ENCODE measurements around the gene DLL4. TPM values are rescaled to one million over a fixed set of nuclear protein-coding genes. Genes with fewer than 3 reads are reported as not detected.
A peak's percentile ranks its signal among the peaks of the same experiment; 100 is the strongest.

Gene DLL4
- total RNA-seq, 1 donor from 2014 or later, result 33.3 TPM

DNA sequence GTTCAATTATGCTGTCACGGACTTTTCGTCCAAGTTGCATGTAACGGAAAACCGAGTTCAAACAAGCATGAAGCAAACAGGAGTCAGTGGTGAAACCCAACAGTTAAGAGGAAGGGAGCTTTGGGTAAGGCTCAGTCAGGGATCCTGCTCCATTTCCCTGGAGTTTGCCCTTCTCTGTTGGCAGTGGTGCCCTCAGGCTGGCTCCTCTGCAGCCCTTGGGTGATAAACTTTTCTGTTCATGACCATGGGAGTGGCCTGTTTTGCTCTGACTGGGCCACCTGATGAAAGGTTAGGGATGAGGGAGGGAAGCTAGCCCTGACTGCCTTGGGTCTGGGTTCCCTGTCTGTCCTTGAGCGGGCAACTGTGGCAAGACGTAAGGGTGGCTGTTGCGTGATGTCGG lies 40.2 kb downstream of the DLL4 start:
- intact Hi-C loops (cut with DNase I), result no loop called here
- ATAC-seq, result no peak
- no peak for DNase-seq (ENCODE audit: low spot score)

DNA sequence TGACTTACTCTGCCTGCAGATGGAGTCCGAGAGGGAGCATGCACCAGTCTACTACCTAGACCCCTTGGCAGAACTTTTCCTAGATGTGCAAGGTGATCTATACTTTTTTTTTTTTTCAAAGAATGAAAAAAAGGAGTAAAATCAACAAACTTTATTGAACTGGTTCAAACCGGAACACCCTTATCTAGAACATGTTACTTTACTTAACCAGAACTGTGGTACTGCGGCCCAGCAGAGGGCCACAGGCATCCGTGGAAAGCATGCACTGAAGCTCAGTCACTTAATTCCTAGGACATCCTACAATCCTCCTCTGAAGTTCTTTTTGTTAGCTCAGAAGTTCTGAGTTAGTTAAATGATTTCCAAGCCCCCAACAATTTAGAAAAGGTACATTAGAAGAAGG lies 45.7 kb downstream of the DLL4 start:
- DNase-seq (ENCODE audit: low spot score), result no peak
- ATAC-seq, result no peak
- intact Hi-C loops (cut with DNase I), result no loop called here

GRCh38 chr15:40976819-40977218 lies 47.7 kb downstream of the DLL4 start:
- DNase-seq (ENCODE audit: low spot score) (no peak), ATAC-seq (no peak)
- intact Hi-C loops (cut with DNase I), result no loop called here

- no peak for ATAC-seq
- intact Hi-C loops (cut with DNase I), result no loop called here
- DNase-seq (ENCODE audit: low spot score), result no peak
Observed at GRCh38 chr15:40978141-40978540, 49.0 kb downstream of the DLL4 start.

DNA sequence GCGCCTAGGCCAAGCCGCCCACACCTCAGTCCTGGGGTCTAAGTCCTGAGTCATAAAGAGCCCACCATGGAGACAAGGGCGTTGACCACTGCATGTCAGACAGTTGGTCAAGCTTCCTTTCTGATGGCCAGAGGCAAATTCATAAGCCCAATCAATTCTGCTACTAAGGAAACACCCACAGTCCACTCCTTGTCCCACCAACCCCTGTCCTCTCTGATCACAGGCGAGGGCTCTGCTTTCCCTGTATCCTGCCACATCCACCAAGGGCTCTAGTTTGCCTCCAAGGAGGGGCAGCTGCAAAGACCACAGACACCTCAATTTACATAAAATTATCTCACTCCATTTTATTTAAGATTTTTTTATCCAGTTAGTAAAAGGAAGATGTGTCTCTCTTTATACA lies 49.4 kb downstream of the DLL4 start:
- ATAC-seq (no peak), DNase-seq (ENCODE audit: low spot score) (no peak)
- intact Hi-C loops (cut with DNase I), result no loop called here

DNA sequence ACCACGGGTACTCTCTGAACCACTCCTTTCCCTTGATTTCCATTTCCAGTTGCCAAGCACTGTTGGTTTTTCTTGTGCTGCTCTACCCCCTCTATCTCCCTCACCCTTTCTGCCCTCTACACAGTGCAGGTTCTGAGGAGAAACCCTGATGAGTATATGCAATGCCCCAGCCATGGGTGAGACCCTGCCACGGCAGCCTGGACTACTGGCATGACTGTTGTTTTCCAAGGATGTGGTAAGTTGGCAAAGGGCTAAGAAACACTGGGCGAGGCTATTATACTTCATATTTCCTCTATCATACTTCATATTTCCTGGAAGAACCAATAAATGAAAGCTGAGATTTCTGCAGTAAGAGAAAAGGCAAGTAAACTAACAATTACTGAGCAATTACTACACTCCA lies 52.0 kb downstream of the DLL4 start:
- no peak for DNase-seq (ENCODE audit: low spot score)
- intact Hi-C loops (cut with DNase I), result no loop called here
- no peak for ATAC-seq

GRCh38 chr15:40982855-40983254 lies 53.7 kb downstream of the DLL4 start:
- intact Hi-C loops (cut with DNase I), result no loop called here
- no peak for DNase-seq (ENCODE audit: low spot score)
- ATAC-seq, result no peak

GRCh38 chr15:40984406-40984805 lies 55.3 kb downstream of the DLL4 start:
- intact Hi-C loops (cut with DNase I), result no loop called here

GRCh38 chr15:40984964-40985363 lies 55.8 kb downstream of the DLL4 start:
- intact Hi-C loops (cut with DNase I), result no loop called here
- DNase-seq (ENCODE audit: low spot score) (no peak), ATAC-seq (no peak)

More at GRCh38 chr15:40984406-40984805, 55.3 kb downstream of the DLL4 start:
- ATAC-seq (no peak), DNase-seq (ENCODE audit: low spot score) (no peak)

- no peak for DNase-seq (ENCODE audit: low spot score)
- ATAC-seq, result peak; percentile 49
- intact Hi-C loops (cut with DNase I), result no loop called here
Observed at GRCh38 chr15:40985541-40986330, 56.6 kb downstream of the DLL4 start.

DNA sequence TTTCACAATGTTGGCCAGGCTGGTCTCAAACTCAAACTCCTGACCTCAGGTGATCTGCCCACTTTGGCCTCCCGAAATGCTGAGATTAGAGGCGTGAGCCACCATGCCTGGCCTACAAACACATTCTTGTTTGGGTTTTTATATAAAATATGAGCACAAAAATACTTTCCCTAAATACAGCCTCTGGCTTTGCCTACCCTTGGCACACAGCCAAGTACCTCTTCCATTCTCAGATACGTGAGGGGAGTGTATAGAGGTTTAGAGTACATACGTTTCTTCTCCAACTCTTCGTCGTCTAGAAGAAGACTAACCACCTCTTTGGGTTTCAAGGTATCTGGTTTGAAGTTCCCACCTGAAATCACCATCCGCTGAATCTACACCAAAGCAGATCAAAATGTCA lies 57.7 kb downstream of the DLL4 start:
- no peak for DNase-seq (ENCODE audit: low spot score)
- intact Hi-C loops (cut with DNase I), result no loop called here
- ATAC-seq, result no peak

- intact Hi-C loops (cut with DNase I), result no loop called here
- DNase-seq (ENCODE audit: low spot score), result no peak
Observed at GRCh38 chr15:40988156-40988555, 59.0 kb downstream of the DLL4 start.

More at GRCh38 chr15:40988156-40988555, 59.0 kb downstream of the DLL4 start:
- ATAC-seq, result no peak

Other genes starting within 250 kb of the DLL4 start
- gene RAD51, start 234.2 kb upstream of the DLL4 start, total RNA-seq, result 0.53 TPM
- gene RMDN3, start 174.1 kb upstream of the DLL4 start, total RNA-seq, result 38.3 TPM
- gene GCHFR, start 165.3 kb upstream of the DLL4 start, total RNA-seq, result 9.8 TPM
- 0.49 TPM for gene C15orf62, start 159.4 kb upstream of the DLL4 start, total RNA-seq
- 24.9 TPM for gene ZFYVE19, start 122.3 kb upstream of the DLL4 start, total RNA-seq
- gene DNAJC17, start 121.9 kb upstream of the DLL4 start, total RNA-seq, result 36.2 TPM
- gene PPP1R14D, start 100.6 kb upstream of the DLL4 start, total RNA-seq, result not detected
- 4.0 TPM for gene SPINT1, start 85.3 kb upstream of the DLL4 start, total RNA-seq
- 0.22 TPM for gene RHOV, start 55.1 kb upstream of the DLL4 start, total RNA-seq
- gene VPS18, start 34.9 kb upstream of the DLL4 start, total RNA-seq, result 17.3 TPM
- gene CHAC1, start 24.1 kb downstream of the DLL4 start, total RNA-seq, result 0.58 TPM
- gene INO80, start 186.9 kb downstream of the DLL4 start, total RNA-seq, result 30.2 TPM

All from sciatic nerve (tissue), 2 donors.